ENCODE results near the gene NLRP1. TPM values are rescaled to one million over a fixed set of nuclear protein-coding genes. Genes with fewer than 3 reads are reported as not detected.

NLRP1 gene
- total RNA-seq, 2 experiments from 2014 or later, result 39.9 to 45.0 TPM

DNA sequence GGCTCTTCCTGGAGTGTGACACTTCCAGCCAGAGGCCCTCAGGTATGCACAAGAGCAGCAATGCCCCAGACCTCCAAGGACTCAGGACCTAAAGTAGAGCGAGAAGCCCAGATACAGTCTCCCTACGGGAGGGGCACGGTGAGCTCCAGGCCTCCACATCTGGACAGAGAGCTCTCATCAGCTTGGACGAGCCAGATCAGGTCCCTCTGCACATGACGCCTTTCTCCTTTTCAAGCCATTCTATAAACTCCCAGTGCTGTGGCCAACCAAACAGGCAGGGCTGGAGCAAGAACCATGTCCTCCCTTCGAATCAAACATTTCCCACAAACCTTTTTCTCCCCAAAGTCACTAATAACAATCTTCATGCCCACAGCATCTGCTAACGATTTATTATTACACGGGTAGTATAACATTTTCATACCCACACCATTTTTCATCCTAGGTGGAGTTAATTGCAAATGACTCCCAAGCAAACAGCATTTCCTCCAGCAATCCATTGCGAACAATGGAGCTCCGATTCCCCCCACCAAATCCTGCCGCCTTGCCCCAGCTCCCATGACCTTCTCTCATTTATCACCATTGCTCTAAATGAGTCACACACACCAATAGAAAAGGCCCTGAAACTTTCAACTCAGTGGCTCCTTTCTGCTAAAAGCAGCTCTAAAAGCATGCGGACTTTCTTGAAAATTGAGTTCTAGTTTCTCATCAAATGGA lies 24.2 kb upstream of the NLRP1 start:
- CTCF ChIA-PET, result no interaction called here
- no peak overlapping the region for H3K27ac Mint-ChIP-seq
- H3K27me3 Mint-ChIP-seq, result peaks cover 12% of the 10 kb centered on the region
- no peaks in the 10 kb centered on the region for H3K9me3 Mint-ChIP-seq
- DNase-seq, result no peak
- intact Hi-C loops (cut with micrococcal nuclease), result no loop called here
- H3K4me3 Mint-ChIP-seq, result no peak overlapping the region
- H3K4me1 Mint-ChIP-seq (ENCODE audit: low read depth), result no peaks in the 10 kb centered on the region
- POLR2A ChIA-PET, result no interaction called here
- H3K36me3 Mint-ChIP-seq, result no peaks in the 10 kb centered on the region

GRCh38 chr17:5607946-5608345 lies 23.6 kb upstream of the NLRP1 start:
- DNase-seq, result no peak
- POLR2A ChIA-PET, result no interaction called here
- Mint-ChIP-seq H3K4me1 (ENCODE audit: low read depth) (no peaks in the 10 kb centered on the region), H3K4me3 (no peak overlapping the region), H3K9me3 (no peaks in the 10 kb centered on the region), H3K27ac (no peak overlapping the region), H3K36me3 (no peaks in the 10 kb centered on the region), H3K27me3 (peaks cover 12% of the 10 kb centered on the region)
- CTCF ChIA-PET, result no interaction called here
- intact Hi-C loops (cut with micrococcal nuclease), result no loop called here

- intact Hi-C loops (cut with micrococcal nuclease), result no loop called here
- DNase-seq, result no peak
- Mint-ChIP-seq H3K4me3 (no peak overlapping the region), H3K36me3 (no peaks in the 10 kb centered on the region), H3K4me1 (ENCODE audit: low read depth) (no peaks in the 10 kb centered on the region), H3K27me3 (peaks cover 21% of the 10 kb centered on the region), H3K9me3 (no peaks in the 10 kb centered on the region), H3K27ac (no peak overlapping the region)
- ChIA-PET CTCF (interaction anchor here (1.1 kb wide), 1 partner anchor 13 kb away, joined by 3 read pairs; no protein-coding TSS in a partner anchor), POLR2A (no interaction called here)
These were observed 21.1 kb upstream of the NLRP1 start for GRCh38 chr17:5605452-5605851.

DNA sequence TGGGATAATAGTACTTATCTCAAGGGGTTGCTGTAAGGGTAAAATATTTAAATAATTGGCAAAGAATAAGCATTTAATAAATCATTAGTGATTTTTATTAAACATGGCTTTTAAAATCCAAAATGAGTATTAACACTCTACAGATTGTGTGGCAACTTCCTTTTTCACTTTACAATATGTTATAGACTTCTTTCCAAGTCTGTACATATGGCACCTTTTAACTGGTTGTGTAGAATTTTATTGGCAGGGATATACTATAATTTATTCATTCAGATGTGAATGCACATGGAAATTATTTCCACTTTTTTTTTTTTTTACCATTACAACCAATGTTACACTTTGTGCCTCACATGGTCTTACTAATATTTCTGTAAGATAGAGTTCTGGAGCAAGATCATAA lies 15.7 kb upstream of the NLRP1 start:
- Mint-ChIP-seq H3K9me3 (no peaks in the 10 kb centered on the region), H3K36me3 (no peaks in the 10 kb centered on the region), H3K27me3 (peaks cover 39% of the 10 kb centered on the region), H3K27ac (no peak overlapping the region), H3K4me3 (no peak overlapping the region), H3K4me1 (ENCODE audit: low read depth) (no peaks in the 10 kb centered on the region)
- POLR2A ChIA-PET, result no interaction called here
- intact Hi-C loops (cut with micrococcal nuclease), result no loop called here
- DNase-seq, result no peak
- CTCF ChIA-PET, result no interaction called here

- Mint-ChIP-seq H3K36me3 (no peaks in the 10 kb centered on the region), H3K27me3 (peaks cover 43% of the 10 kb centered on the region)
These were observed 14.1 kb upstream of the NLRP1 start for GRCh38 chr17:5598457-5598856.

DNA sequence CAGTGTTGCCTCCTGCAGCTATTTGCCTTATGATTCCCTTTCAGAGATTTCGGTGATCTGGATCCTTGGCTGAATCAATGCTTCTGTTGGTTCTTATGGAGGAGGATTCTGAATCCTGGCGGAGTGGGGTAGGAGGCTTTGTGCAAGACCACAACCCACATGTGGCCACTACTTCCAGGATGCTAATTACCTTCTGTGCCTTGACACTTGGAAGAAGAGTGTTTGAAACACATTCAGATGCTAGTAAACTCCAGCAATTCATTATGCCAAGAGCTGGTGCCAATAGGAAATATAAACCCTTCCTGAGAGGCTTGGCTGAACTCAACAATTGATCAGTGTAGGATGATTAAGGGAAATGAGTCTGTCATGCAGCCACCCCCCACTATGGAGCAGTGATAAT lies 12.1 kb upstream of the NLRP1 start:
- intact Hi-C loops (cut with micrococcal nuclease), result no loop called here
- H3K4me3 Mint-ChIP-seq, result no peak overlapping the region
- H3K27me3 Mint-ChIP-seq, result peaks cover 36% of the 10 kb centered on the region
- no peak overlapping the region for H3K27ac Mint-ChIP-seq
- H3K36me3 Mint-ChIP-seq, result no peaks in the 10 kb centered on the region
- H3K4me1 Mint-ChIP-seq (ENCODE audit: low read depth), result no peaks in the 10 kb centered on the region
- ChIA-PET CTCF (interaction anchor here (0.6 to 1.0 kb wide), 2 partner anchors 9 to 816 kb away, joined by 3 to 4 read pairs; no protein-coding TSS in a partner anchor), POLR2A (no interaction called here)
- DNase-seq, result no peak
- no peaks in the 10 kb centered on the region for H3K9me3 Mint-ChIP-seq

More at GRCh38 chr17:5598457-5598856, 14.1 kb upstream of the NLRP1 start:
- Mint-ChIP-seq H3K27ac (no peak overlapping the region), H3K4me3 (no peak overlapping the region), H3K9me3 (no peaks in the 10 kb centered on the region), H3K4me1 (ENCODE audit: low read depth) (no peaks in the 10 kb centered on the region)
- CTCF ChIA-PET, result no interaction called here
- no peak for DNase-seq
- POLR2A ChIA-PET, result no interaction called here
- intact Hi-C loops (cut with micrococcal nuclease), result no loop called here

DNA sequence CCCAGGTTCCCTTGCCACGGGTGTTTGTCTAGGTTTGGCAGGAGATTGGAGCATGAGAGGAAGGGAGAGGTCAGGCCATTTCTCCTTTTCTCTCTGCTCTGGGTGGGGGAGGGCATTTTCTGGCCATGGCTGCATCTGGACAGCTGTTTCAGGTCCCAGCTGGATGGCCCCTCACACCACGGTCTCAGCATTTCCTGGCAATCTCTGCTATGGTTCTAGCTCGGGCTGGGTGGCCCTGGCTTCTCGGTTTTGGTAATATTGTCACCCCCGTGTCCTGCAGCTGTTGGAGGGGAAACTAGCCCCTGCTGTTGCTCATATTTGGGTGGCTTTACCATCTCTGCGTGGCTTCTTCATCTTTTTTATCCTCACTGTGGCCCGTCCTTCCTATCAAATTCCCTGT lies 11.5 kb upstream of the NLRP1 start:
- no peaks in the 10 kb centered on the region for H3K36me3 Mint-ChIP-seq
- H3K27me3 Mint-ChIP-seq, result peaks cover 30% of the 10 kb centered on the region
- H3K27ac Mint-ChIP-seq, result no peak overlapping the region
- no peaks in the 10 kb centered on the region for H3K4me1 Mint-ChIP-seq (ENCODE audit: low read depth)
- no peak for DNase-seq
- ChIA-PET POLR2A (no interaction called here), CTCF (interaction anchor here (1.0 to 2.4 kb wide), 2 partner anchors 9 to 10 kb away, joined by 3 to 7 read pairs; no protein-coding TSS in a partner anchor)
- intact Hi-C loops (cut with micrococcal nuclease), result no loop called here
- no peak overlapping the region for H3K4me3 Mint-ChIP-seq
- no peaks in the 10 kb centered on the region for H3K9me3 Mint-ChIP-seq

- Mint-ChIP-seq H3K36me3 (no peaks in the 10 kb centered on the region), H3K4me3 (no peak overlapping the region), H3K27me3 (peaks cover 13% of the 10 kb centered on the region), H3K4me1 (ENCODE audit: low read depth) (peaks cover under 1% of the 10 kb centered on the region), H3K27ac (no peak overlapping the region), H3K9me3 (no peaks in the 10 kb centered on the region)
- intact Hi-C loops (cut with micrococcal nuclease), result loop anchor here (1.0 kb wide), 1 partner anchor 114 kb away; no protein-coding TSS in a partner anchor
- ChIA-PET CTCF (interaction anchor here (0.6 to 6.2 kb wide), 20 partner anchors 11 to 843 kb away, joined by 3 to 53 read pairs (median 4); partner anchors contain the start of gene AIPL1), POLR2A (no interaction called here)
- DNase-seq, result no peak
These were observed 8.1 kb upstream of the NLRP1 start for GRCh38 chr17:5592382-5592781.

DNA sequence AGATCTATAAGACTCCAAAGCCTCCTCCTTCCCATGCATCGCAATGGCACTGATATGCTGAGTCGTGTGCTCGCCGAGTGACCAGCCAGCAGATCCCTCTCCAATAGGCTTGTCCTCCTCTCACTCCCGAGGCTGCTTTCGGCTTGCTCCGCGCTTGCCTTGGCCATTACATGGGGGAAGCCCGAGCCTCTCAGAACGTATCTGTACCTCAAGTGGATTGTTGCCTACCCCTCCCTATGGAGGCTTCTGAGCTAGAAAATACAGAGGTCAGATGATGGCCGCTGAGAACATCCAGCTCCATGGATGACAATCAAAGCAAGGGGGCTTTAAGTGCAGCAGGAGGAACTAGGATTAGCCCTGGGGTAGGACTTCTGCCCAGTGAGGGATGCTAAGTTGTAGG lies 7.7 kb upstream of the NLRP1 start:
- Mint-ChIP-seq H3K36me3 (no peaks in the 10 kb centered on the region), H3K9me3 (no peaks in the 10 kb centered on the region), H3K4me3 (no peak overlapping the region), H3K27ac (no peak overlapping the region), H3K27me3 (peaks cover 12% of the 10 kb centered on the region), H3K4me1 (ENCODE audit: low read depth) (peaks cover 5% of the 10 kb centered on the region)
- DNase-seq, result no peak
- POLR2A ChIA-PET, result no interaction called here
- CTCF ChIA-PET, result interaction anchor here (0.9 to 6.2 kb wide), 20 partner anchors 10 to 844 kb away, joined by 3 to 53 read pairs (median 4); partner anchors contain the start of gene AIPL1
- intact Hi-C loops (cut with micrococcal nuclease), result loop anchor here (1.0 kb wide), 1 partner anchor 114 kb away; no protein-coding TSS in a partner anchor

DNA sequence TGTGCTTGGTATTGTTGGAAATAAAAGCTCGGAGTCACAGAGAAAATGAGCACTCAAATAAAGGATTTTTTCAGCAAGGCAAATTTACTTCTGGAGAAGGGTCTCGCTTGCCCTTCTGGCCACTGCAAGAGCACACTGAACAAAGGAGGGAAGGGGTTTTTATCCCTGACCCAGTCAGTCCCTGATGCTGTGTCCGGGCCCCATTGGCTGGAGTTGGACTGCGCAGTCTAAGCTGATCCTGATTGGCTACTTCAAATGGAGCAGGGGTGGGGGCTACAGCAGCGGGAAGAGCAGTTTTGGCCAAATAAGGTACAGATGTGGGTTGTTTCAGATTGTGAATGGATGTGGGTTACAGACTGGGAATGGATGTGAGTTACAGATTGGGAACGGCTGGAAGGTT lies 4.3 kb upstream of the NLRP1 start:
- ChIA-PET POLR2A (no interaction called here), CTCF (interaction anchor here (1.1 to 2.0 kb wide), 6 partner anchors 66 to 848 kb away, joined by 3 to 54 read pairs (median 10); partner anchors contain the start of gene AIPL1)
- intact Hi-C loops (cut with micrococcal nuclease), result loop anchor here (10.0 kb wide), 2 partner anchors 486 to 1426 kb away; partner anchors contain the start of genes RNASEK and WSCD1
- peaks cover 1% of the 10 kb centered on the region for H3K27me3 Mint-ChIP-seq
- H3K36me3 Mint-ChIP-seq, result peaks cover 3% of the 10 kb centered on the region
- no peak overlapping the region for H3K27ac Mint-ChIP-seq
- H3K4me1 Mint-ChIP-seq (ENCODE audit: low read depth), result peaks cover 29% of the 10 kb centered on the region
- no peak overlapping the region for H3K4me3 Mint-ChIP-seq
- no peaks in the 10 kb centered on the region for H3K9me3 Mint-ChIP-seq
- no peak for DNase-seq

DNA sequence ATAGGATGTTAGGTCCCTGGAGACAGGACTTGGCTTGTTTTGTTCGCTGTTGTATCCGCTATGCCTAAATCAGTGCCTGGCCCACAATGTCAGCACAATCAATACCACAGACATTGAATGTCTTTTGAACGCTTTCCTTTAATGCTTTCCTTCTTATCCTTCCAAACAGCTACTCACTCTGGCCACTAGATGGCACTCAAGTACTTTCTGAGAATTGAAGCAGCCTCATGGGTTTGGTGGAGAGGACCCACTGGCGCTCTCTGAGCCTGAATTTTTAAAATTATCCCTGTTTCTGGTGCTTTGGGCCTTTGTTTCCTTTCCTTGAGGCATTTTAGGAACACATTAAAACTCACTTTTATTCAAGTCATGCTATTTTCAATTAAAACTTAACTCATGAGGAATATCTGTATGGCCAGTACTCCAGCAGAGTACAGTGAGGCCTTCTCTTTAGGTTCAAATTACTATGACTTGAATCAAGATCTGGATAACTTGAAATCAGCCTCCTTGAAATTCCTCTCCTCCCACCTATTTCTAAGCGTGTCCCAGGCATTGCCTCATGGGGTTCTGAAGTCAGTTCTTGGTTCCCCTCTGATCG lies 3.2 kb upstream of the NLRP1 start:
- intact Hi-C loops (cut with micrococcal nuclease), result loop anchor here (1.0 to 10.0 kb wide), 4 partner anchors 120 to 1427 kb away; partner anchors contain the start of genes RNASEK and WSCD1
- ChIA-PET POLR2A (no interaction called here), CTCF (interaction anchor here (0.6 to 2.0 kb wide), 11 partner anchors 9 to 855 kb away, joined by 3 to 54 read pairs (median 3); partner anchors contain the start of gene AIPL1)
- Mint-ChIP-seq H3K27me3 (peaks cover 1% of the 10 kb centered on the region), H3K4me1 (ENCODE audit: low read depth) (peaks cover 37% of the 10 kb centered on the region), H3K36me3 (peaks cover 8% of the 10 kb centered on the region), H3K27ac (peak overlapping the region; percentile 15), H3K4me3 (no peak overlapping the region), H3K9me3 (no peaks in the 10 kb centered on the region)
- DNase-seq, result peak; percentile 45

GRCh38 chr17:5585836-5586521 lies 1.7 kb upstream of the NLRP1 start:
- H3K9me3 Mint-ChIP-seq, result no peaks in the 10 kb centered on the region
- intact Hi-C loops (cut with micrococcal nuclease), result loop anchor here (10.0 kb wide), 2 partner anchors 489 to 1429 kb away; partner anchors contain the start of genes RNASEK and WSCD1
- peak; percentile 50 for DNase-seq
- ChIA-PET CTCF (interaction anchor here (0.9 to 4.6 kb wide), 6 partner anchors 9 to 887 kb away, joined by 3 to 21 read pairs (median 4); no protein-coding TSS in a partner anchor), POLR2A (no interaction called here)
- no peaks in the 10 kb centered on the region for H3K27me3 Mint-ChIP-seq
- H3K27ac Mint-ChIP-seq, result peak overlapping the region; percentile 96
- peaks cover 51% of the 10 kb centered on the region for H3K4me1 Mint-ChIP-seq (ENCODE audit: low read depth)
- peaks cover 15% of the 10 kb centered on the region for H3K36me3 Mint-ChIP-seq
- H3K4me3 Mint-ChIP-seq, result peak overlapping the region; percentile 24

Data from activated CD4-positive, alpha-beta memory T cell treated with anti-CD3 and anti-CD28 coated beads for 36 hours (primary cell).